CD14-positive monocyte (primary cell): ENCODE data around the gene IZUMO4. TPM values are rescaled to one million over a fixed set of nuclear protein-coding genes. Genes with fewer than 3 reads are reported as not detected.

Experiments
- DNase-seq, 3 donors: peaks; one replicate each; pipeline ENCODE4 v3.0.0-alpha.2; 2011 to 2022
- H2AFZ ChIP-seq: 2 replicates; pipeline ENCODE4 v1.6.0; 2012; ENCODE audit warnings: mild to moderate bottlenecking, low read depth, low read length, inconsistent platforms; ENCODE audit not compliant: insufficient read depth, poor library complexity, severe bottlenecking
- H3K27ac ChIP-seq, 2 donors: 1 replicate in 1 of 2; 2 replicates in 1 of 2; pipeline ENCODE4 v1.5.1; 2012 to 2013; ENCODE audit warnings: low read length in 2 of 2, control low read depth in 1 of 2, inconsistent platforms in 1 of 2, low read depth in 1 of 2, mild to moderate bottlenecking in 1 of 2
- H3K27me3 ChIP-seq, 2 donors: one replicate each; pipeline versions ENCODE4 v1.6.0 to v1.6.1; 2011 to 2013; ENCODE audit warnings: low read length in 2 of 2; ENCODE audit not compliant: control insufficient read depth in 2 of 2, insufficient read depth in 2 of 2
- H3K36me3 ChIP-seq, 2 donors: replicated peaks in 1 of 2; 1 replicate in 1 of 2; 2 replicates in 1 of 2; pipeline versions ENCODE4 v1.5.1 to v1.6.1; 2012 to 2013; ENCODE audit warnings: low read length in 2 of 2, control low read depth in 1 of 2, inconsistent platforms in 1 of 2, mild to moderate bottlenecking in 1 of 2; ENCODE audit not compliant: insufficient read depth in 2 of 2, control insufficient read depth in 1 of 2
- H3K4me1 ChIP-seq, 2 donors: 1 replicate in 1 of 2; 2 replicates in 1 of 2; pipeline versions ENCODE4 v1.5.1 to v1.6.1; 2012 to 2013; ENCODE audit warnings: low read length in 2 of 2, control low read depth in 1 of 2, inconsistent platforms in 1 of 2, mild to moderate bottlenecking in 1 of 2, moderate library complexity in 1 of 2; ENCODE audit not compliant: insufficient read depth in 2 of 2, control insufficient read depth in 1 of 2
- H3K4me2 ChIP-seq: replicated peaks from 2 replicates; pipeline ENCODE3; 2012; ENCODE audit warnings: low read length, moderate library complexity, mild to moderate bottlenecking; ENCODE audit not compliant: poor library complexity, severe bottlenecking; ENCODE audit errors: extremely low read depth
- H3K4me3 ChIP-seq, 3 experiments: fragments of 200-600 bp in 1 of 3; sonication (generic) in 1 of 3; replicated peaks in 1 of 3; 1 replicate in 2 of 3; 2 replicates in 1 of 3; pipeline ENCODE4 v1.5.1; 2011 to 2013; ENCODE audit warnings: low read length in 3 of 3, mild to moderate bottlenecking in 3 of 3, control low read depth in 2 of 3, low read depth in 2 of 3, inconsistent platforms in 1 of 3, moderate library complexity in 1 of 3
- H3K79me2 ChIP-seq: 2 replicates; pipeline ENCODE4 v1.6.0; 2012; ENCODE audit warnings: mild to moderate bottlenecking, control low read depth, inconsistent platforms, low read length, moderate library complexity; ENCODE audit not compliant: insufficient read depth
- H3K9ac ChIP-seq: 2 replicates; pipeline ENCODE4 v1.6.0; 2017; ENCODE audit warnings: low read length, mild to moderate bottlenecking; ENCODE audit not compliant: insufficient read depth, poor library complexity, severe bottlenecking
- H3K9me3 ChIP-seq, 2 donors: replicated peaks in 1 of 2; 1 replicate in 1 of 2; 2 replicates in 1 of 2; pipeline versions ENCODE4 v1.5.1 to v1.6.1; 2012 to 2013; ENCODE audit warnings: low read length in 2 of 2, control low read depth in 1 of 2; ENCODE audit not compliant: control insufficient read depth in 1 of 2, insufficient read depth in 1 of 2
- H4K20me1 ChIP-seq: 2 replicates; pipeline ENCODE4 v1.6.0; 2012; ENCODE audit warnings: mild to moderate bottlenecking, low read length, control low read depth, moderate library complexity; ENCODE audit not compliant: insufficient read depth
- H3K27ac Mint-ChIP-seq, 7 donors: one replicate each; pipeline ENCODE4 v1.8.0; 2020; ENCODE audit warnings: mild to moderate bottlenecking in 7 of 7, mixed read lengths in 7 of 7, moderate library complexity in 6 of 7, inconsistent platforms in 2 of 7
- H3K27me3 Mint-ChIP-seq, 3 donors: one replicate each; pipeline ENCODE4 v1.8.0; 2021 to 2022; ENCODE audit warnings: low read depth in 3 of 3, mild to moderate bottlenecking in 3 of 3, mixed read lengths in 3 of 3, moderate library complexity in 3 of 3, inconsistent platforms in 1 of 3
- H3K36me3 Mint-ChIP-seq, 2 donors: one replicate each; pipeline ENCODE4 v1.8.0; 2020; ENCODE audit warnings: mixed read lengths in 2 of 2, inconsistent platforms in 1 of 2, mild to moderate bottlenecking in 1 of 2
- H3K4me1 Mint-ChIP-seq: one replicate; pipeline ENCODE4 v1.8.0; 2020; ENCODE audit warnings: mild to moderate bottlenecking, mixed read lengths
- H3K4me3 Mint-ChIP-seq, 2 donors: one replicate each; pipeline ENCODE4 v1.8.0; 2020; ENCODE audit warnings: mild to moderate bottlenecking in 2 of 2, mixed read lengths in 2 of 2, moderate library complexity in 1 of 2
- H3K9me3 Mint-ChIP-seq, 7 donors: one replicate each; pipeline ENCODE4 v1.8.0; 2020 to 2022; ENCODE audit warnings: mixed read lengths in 7 of 7, mild to moderate bottlenecking in 6 of 7, moderate library complexity in 6 of 7, inconsistent platforms in 2 of 7
- CTCF ChIP-seq: fragments of 200-600 bp; IDR thresholded peaks from one replicate; pipeline ENCODE4 v1.8.0; 2022; ENCODE audit warnings: antibody characterized with exemption, mild to moderate bottlenecking
- WGBS: methylation state at CpG from one replicate; pipeline ENCODE4 v1.1.5; 2013; ENCODE audit warnings: missing lambda C conversion rate; ENCODE audit not compliant: insufficient coverage; 5-methylcytosine and 5-hydroxymethylcytosine counted together
- intact Hi-C, 2 donors: fragments of 100-400 bp; cut with micrococcal nuclease; formaldehyde crosslinking; loops; one replicate each; pipeline versions ENCODE4 v1.15.0 to v1.15.1; 2023
- polyA plus RNA-seq, 3 donors: library from polyadenylated mRNA; depleted of rRNA in 1 of 3; unstranded in 2 of 3; stranded (reverse) in 1 of 3; fragments of 300-500 nt in 2 of 3; fragments of >200 nt in 1 of 3; fragmentation: Illumina TruSeq in 2 of 3; gene quantifications; 1 replicate in 2 of 3; 2 replicates in 1 of 3; pipeline ENCODE4 v1.2.3, GENCODE V29; 2012 to 2021

Gene IZUMO4
- polyA plus RNA-seq, 3 donors: 0.41 to 17.5 (median 0.80) TPM

GRCh38 chr19:2063824-2064223 lies 32.9 kb upstream of the IZUMO4 start:
- no peaks in the 10 kb centered on the region for H3K36me3 Mint-ChIP-seq
- intact Hi-C loops: loop anchor here in 1 of 2 donors (5.0 kb wide), 1 partner anchor 33 kb away; the partner anchor contains the start of genes IZUMO4 and MOB3A
- no peak overlapping the region for H3K4me3 Mint-ChIP-seq
- H3K9me3 Mint-ChIP-seq: no peaks in the 10 kb centered on the region
- Histone ChIP-seq H3K4me3 (no peak overlapping the region), H3K79me2 (no peaks in the 10 kb centered on the region), H3K9me3 (no peaks in the 10 kb centered on the region), H3K27ac (no peak overlapping the region), H3K4me2 (no peak overlapping the region), H4K20me1 (peaks cover 2% of the 10 kb centered on the region), H3K36me3 (no peaks in the 10 kb centered on the region), H2AFZ (no peak overlapping the region), H3K4me1 (peaks cover 27 to 29% of the 10 kb centered on the region in 2 donors), H3K9ac (no peak overlapping the region), H3K27me3 (no peaks in the 10 kb centered on the region)
- no peak for DNase-seq
- WGBS: 89% methylated on average over 6 of the region's 8 CpGs
- no peak for TF ChIP-seq CTCF
- H3K27ac Mint-ChIP-seq: peak overlapping the region in 2 of 7 donors; percentile 30 to 49
- H3K27me3 Mint-ChIP-seq: peaks cover 0 to 1% (median 0%) of the 10 kb centered on the region in 3 donors
- H3K4me1 Mint-ChIP-seq: peaks cover 21% of the 10 kb centered on the region

- Mint-ChIP-seq H3K4me1 (peaks cover 25% of the 10 kb centered on the region), H3K27ac (no peak overlapping the region), H3K9me3 (no peaks in the 10 kb centered on the region), H3K4me3 (no peak overlapping the region), H3K36me3 (no peaks in the 10 kb centered on the region), H3K27me3 (peaks cover 0 to 1% (median 0%) of the 10 kb centered on the region in 3 donors)
- intact Hi-C loops: loop anchor here in 1 of 2 donors (5.0 kb wide), 1 partner anchor 33 kb away; the partner anchor contains the start of genes IZUMO4 and MOB3A
- H3K27me3 ChIP-seq: no peaks in the 10 kb centered on the region
- no peaks in the 10 kb centered on the region for H3K36me3 ChIP-seq
- TF ChIP-seq CTCF: no peak
- no peak overlapping the region for H3K27ac ChIP-seq
- 93% methylated on average over 12 of the region's 13 CpGs for WGBS
- peaks cover 7% of the 10 kb centered on the region for H4K20me1 ChIP-seq
- H3K4me3 ChIP-seq: no peak overlapping the region
- H3K9me3 ChIP-seq: no peaks in the 10 kb centered on the region
- no peak overlapping the region for H2AFZ ChIP-seq
- H3K9ac ChIP-seq: no peak overlapping the region
- no peak overlapping the region for H3K4me2 ChIP-seq
- H3K4me1 ChIP-seq: peaks cover 29 to 32% of the 10 kb centered on the region in 2 donors
- no peak for DNase-seq
- no peaks in the 10 kb centered on the region for H3K79me2 ChIP-seq
Observed at GRCh38 chr19:2064395-2064787, 32.3 kb upstream of the IZUMO4 start.
